Subcutaneous adipose tissue (tissue), 4 donors: ENCODE data around the gene TMC3. TPM values are rescaled to one million over a fixed set of nuclear protein-coding genes. Genes with fewer than 3 reads are reported as not detected.

ENCODE experiments used
- total RNA-seq, 4 donors: library from RNA; depleted of rRNA; stranded (reverse); fragments of >200 nt; gene quantifications; one replicate each; pipeline ENCODE4 v1.1.0, GENCODE V29; 2016
- TF ChIP-seq, protein P1 (sequence below): fragments of 450-650 bp; IDR thresholded peaks from one replicate; pipeline ENCODE4 v1.5.1; 2016; ENCODE audit warnings: low read depth, mild to moderate bottlenecking, control low read depth, antibody characterized with exemption, moderate library complexity

TMC3 gene
- total RNA-seq, 4 donors from 2014 or later: not detected

DNA sequence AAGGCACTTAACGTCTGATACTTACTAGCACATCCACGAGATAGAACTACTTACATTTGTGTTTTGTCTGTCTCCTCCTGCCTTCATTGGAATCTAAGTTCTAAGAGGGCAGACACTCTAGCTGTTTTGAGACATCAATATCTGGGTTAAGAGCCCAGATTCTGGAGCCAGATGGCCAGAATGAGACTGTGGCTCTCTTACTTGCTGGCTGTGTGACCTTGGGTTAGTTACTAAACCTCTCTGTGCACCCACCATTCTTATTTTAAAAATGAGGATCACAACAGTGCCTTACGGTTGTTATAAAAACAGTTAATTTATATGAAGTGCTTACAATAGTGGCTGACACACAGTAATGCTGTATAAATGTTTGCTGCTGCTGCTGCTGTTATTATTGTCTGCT, 57.7 kb downstream of the TMC3 start:
- TF ChIP-seq, protein P1, sequence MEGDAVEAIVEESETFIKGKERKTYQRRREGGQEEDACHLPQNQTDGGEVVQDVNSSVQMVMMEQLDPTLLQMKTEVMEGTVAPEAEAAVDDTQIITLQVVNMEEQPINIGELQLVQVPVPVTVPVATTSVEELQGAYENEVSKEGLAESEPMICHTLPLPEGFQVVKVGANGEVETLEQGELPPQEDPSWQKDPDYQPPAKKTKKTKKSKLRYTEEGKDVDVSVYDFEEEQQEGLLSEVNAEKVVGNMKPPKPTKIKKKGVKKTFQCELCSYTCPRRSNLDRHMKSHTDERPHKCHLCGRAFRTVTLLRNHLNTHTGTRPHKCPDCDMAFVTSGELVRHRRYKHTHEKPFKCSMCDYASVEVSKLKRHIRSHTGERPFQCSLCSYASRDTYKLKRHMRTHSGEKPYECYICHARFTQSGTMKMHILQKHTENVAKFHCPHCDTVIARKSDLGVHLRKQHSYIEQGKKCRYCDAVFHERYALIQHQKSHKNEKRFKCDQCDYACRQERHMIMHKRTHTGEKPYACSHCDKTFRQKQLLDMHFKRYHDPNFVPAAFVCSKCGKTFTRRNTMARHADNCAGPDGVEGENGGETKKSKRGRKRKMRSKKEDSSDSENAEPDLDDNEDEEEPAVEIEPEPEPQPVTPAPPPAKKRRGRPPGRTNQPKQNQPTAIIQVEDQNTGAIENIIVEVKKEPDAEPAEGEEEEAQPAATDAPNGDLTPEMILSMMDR: no peak

DNA sequence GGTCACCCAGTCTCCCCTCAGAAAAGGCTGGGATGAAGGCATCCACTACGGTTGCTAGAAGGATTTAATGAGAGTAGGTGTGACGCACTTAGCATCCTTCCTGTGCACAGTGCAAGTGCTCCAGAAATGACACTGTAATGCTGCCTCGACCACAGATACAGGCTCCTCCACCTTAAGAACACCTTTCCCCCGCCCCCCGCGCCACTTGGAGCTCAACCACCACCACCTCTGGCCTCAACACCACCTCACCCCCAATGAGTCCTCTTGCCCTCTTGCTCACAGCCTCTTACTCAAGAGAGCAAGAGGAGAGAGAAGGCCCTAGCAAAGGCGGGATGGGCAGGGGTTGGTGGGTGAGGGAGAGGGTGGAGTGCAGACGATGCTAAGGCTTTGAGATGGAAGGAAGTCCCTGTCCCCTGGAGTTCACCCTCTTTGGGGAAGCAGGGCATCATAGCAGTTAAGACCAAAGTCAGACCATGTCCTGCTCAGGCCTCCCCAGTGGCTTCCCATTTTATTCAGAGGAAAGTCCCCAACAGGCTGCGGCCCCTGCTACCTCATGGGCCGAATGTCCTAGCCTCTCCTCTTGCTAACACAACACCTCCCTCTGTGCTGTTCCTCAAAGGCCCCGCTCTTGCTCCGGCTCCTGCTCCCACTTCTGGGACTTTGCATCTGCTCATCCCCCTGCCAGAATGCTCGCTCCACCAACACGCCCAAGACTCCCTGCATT, 58.4 kb downstream of the TMC3 start:
- TF ChIP-seq, protein P1: no peak

- TF ChIP-seq, protein P1: no peak
These were observed 59.6 kb downstream of the TMC3 start for GRCh38 chr15:81314378-81314777.

DNA sequence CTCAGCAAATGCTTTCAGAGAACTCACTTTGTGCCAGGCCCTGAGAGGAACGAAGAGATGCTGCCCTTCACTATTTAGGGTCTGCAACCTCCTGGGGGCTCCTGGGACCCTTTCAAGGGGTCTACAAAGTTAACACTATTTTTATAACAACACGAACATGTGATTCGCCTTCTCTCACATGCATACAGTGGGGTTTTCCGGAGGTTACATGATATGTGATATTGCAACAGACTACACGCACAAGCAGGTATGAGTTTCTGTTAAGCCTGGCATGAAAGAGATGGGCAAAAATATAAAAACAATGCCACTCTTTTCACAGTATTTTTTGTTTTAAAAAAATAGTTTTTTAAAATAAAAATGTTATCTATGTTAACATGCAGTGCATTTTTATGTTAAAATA, 60.3 kb downstream of the TMC3 start:
- TF ChIP-seq, protein P1: no peak

DNA sequence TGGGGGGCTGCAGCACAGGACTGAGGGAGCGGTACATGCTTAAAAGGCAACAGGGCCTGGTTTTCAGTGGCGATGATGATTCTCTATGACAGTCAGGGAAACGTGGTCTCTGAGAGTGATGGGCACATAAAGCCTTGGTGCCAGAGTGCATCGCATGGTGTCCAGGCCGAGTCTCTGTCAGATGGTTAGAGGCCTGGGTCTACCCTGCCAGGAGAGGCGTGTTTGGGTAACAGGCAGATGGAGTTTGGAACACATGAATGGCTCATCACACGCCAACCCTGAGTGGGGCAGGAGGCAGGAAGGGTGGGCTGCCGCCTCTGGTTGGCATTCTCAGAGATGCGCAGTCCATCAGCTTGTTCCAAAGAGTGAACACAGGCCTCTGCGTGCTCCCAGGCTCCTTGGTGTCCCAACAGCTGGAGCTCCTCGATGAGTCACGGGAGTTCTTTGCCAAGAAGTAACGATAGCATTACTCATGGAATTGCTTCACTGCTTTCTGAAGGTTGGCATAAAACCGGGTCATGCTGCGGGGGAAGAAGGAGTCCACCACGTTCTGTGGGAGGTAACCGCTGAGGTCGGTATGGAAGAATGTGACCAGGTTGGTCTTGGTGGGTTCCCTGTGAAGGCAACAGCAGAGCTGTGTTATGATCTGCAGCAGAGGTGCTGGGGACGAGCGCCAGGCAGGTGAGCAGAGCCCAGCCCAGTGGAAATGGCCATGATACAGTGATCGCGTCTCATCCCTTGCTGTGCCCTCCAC, 61.0 kb downstream of the TMC3 start:
- TF ChIP-seq, protein P1: no peak

DNA sequence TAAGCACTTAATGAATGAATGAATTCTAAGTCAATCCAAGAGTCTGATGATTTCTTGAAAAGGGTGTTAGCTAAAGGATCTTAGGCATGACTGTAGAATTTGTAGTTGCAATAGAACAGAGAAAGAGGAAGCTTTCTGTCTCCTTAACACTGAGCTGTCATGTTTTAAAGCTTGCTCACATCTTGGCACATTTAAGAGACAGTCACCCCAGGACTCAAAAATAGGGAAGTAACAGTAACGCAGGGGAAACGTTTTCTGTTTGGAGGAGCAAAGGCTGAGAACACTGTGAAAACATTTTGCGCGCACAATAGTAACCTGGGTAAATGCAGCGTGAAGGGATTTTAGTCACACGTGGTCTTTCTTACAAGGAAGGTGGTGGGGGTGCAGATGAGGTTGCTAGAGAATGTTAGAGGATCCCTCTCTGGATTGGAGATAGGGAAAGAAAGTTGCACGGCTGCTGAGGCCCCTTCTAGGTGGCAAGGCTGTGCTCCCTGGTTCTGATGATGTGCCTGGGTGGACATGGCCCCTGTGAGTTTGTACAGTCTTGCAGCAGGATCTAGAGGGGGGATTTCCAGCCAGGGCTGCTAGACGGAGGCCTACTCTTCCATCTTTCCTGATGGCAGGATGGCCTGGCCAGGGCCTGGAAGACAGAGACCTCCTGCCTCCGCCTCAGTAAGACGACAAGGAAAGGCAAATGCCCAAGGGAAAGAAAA, 62.1 kb downstream of the TMC3 start:
- TF ChIP-seq, protein P1: no peak

DNA sequence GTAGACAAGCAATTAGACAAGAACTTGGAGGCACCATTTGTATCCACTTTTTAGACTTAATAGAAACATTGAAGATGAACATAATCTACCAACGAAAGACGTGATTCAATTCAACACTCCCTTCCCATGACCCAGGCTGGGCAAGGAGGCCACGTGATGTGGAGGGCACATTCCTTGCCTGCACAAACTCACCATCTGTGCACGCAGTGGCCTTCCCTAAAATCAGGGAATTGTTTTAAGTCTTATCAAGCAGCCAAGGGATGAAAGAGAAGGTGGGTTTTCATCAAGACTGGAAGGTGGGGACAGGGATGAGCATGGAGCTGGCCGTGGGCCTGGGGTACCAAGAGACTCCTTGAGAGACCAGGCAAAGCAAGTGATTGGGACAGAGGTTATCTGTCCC, 63.5 kb downstream of the TMC3 start:
- TF ChIP-seq, protein P1: no peak
